D721Med (cell line): ENCODE data around the gene UGT1A9.
"Not testable (repeated sequence)": the region's sequence is repeated elsewhere in the genome, so short reads cannot be mapped to it uniquely, and the experiment has no call there.

Experiments used
- DNase-seq: peaks from one replicate; pipeline ENCODE4 v3.0.0; 2011; ENCODE audit warnings: low spot score; ENCODE audit not compliant: insufficient read length
- FAIRE-seq: peaks from 2 replicates; lab custom pipeline; 2011; peaks lifted over from hg19 to GRCh38; lab: Jason Lieb, UNC
- CTCF ChIP-seq: IDR thresholded peaks from 2 replicates; pipeline ENCODE4 v1.5.1; 2012; ENCODE audit warnings: mild to moderate bottlenecking, control low read depth; ENCODE audit not compliant: insufficient read depth; ENCODE audit errors: missing control alignments

UGT1A9 gene

DNA sequence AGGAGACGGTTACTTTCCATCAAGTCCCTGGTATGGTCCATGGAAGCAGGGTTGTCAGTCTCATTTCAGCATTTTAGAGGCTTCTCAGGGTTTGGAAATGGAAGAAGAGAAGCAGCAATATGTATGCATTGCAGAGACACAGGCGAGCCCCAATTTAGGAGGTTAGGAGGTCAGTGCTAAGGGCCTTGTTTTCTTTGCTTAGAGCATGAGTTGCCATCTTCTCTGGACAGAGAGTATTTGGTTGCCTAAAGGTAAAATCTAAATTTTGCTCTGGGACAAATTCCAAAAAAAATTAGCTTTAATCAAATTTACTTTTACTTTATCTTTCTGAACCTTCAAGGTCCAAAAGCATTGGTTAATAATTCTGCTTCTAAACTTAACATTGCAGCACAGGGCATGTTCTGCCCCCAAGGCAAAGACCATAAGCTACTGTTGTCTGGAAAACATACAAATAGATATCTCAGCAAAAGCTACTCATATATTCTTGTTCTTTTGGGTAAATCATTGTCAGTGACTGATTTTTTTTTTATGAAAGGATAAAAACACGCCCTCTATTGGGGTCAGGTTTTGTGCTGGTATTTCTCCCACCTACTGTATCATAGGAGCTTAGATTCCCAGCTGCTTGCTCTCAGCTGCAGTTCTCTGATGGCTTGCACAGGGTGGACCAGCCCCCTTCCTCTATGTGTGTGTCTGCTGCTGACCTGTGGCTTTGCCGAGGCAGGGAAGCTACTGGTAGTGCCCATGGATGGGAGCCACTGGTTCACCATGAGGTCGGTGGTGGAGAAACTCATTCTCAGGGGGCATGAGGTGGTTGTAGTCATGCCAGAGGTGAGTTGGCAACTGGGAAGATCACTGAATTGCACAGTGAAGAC, at the start of gene UGT1A9:
Gene UGT1A9 (plus strand): TSS at position 609 of the 872 bp plus-strand sequence. CDS start 37 bp downstream, at position 646.
- FAIRE-seq (no peak), DNase-seq (no peak)
- no peak for TF ChIP-seq CTCF

DNA sequence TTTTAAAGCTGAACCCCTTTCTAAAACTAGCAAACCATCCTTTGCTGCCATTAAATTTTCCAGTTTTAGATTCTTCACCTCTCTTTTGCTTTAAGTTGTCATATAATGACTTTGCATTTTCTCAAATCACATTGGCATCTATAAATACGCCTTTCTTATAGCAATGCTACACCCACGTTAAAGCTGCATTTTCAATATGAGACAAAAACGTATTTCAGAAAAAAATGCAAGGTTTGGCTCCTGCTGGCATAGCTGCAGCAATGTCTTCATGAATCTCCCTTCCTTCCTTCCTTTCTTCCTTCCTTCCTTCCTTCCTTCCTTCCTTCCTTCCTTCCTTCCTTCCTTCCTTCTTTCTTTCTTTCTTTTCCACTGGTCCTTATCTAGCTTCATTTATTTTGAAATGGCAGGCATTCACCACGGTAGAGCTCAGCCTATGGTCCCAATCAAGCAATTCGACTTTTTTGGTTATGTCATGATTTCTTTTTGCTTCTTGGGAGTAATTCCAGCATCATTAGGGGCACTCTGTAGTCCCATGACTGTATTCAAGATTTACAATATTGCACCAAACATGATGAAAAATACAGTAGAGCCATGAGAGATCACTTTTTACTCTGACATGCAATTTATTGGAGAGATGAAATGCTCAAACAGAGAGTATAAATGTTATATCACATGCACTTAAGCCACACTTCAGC, 44.2 kb upstream of the UGT1A9 start:
- FAIRE-seq (no peak), DNase-seq (no peak)
- TF ChIP-seq CTCF, result no peak

- not testable (repeated sequence) for FAIRE-seq, DNase-seq
Observed at GRCh38 chr2:233636306-233636705, 35.4 kb upstream of the UGT1A9 start, which contains the start of gene UGT1A10. UGT1A10 (plus strand) TSS chr2:233636448; CDS start chr2:233636523, 75 bp downstream.

DNA sequence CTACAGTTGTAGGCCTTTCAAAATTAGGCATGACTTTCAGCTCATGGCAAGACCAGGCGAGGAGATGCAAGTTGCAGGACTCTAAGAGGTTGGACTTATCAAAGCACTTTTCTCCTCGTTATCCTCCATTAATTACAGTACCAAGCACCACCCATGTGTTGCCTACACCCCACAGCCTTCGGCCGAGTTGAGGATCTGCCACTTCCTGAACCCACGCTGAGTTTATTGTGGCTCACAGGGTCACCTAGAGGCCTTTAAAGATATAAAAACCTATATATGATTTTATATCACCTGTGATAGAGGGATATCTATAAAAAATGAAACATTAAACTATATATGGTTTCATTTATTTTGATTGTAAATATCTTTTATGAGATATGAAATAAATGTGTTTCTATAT, 32.9 kb upstream of the UGT1A9 start:
- DNase-seq, result no peak
- no peak for FAIRE-seq

DNA sequence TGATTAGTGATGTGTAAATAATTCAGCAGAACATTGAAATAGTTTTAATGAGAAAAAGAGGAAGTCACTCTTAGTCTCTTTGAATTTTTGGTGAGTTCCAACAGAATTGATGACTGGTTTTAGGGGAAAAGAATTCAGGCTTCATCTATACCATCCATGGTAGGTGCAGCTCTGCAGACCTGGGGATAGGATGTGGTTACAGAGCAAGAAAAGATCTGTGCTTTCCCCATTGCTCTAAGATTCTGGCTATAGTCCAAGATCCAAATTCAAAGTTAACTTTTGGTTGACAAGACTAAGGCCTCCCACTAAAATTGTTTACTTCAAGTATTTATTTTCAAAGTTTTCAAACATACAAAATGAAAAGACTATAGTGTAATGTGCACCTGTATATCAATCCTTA, 31.8 kb upstream of the UGT1A9 start:
- DNase-seq (no peak), FAIRE-seq (no peak)
- TF ChIP-seq CTCF, result no peak

More for the DNA sequence above, 32.9 kb upstream of the UGT1A9 start:
- no peak for TF ChIP-seq CTCF

- DNase-seq, result no peak
Observed at GRCh38 chr2:233643128-233643527, 28.6 kb upstream of the UGT1A9 start.

GRCh38 chr2:233646033-233646432, 25.7 kb upstream of the UGT1A9 start:
- DNase-seq, FAIRE-seq: not testable (repeated sequence)

More at GRCh38 chr2:233643128-233643527, 28.6 kb upstream of the UGT1A9 start:
- no peak for TF ChIP-seq CTCF
- no peak for FAIRE-seq

- FAIRE-seq (no peak), DNase-seq (no peak)
- TF ChIP-seq CTCF, result no peak
Observed at GRCh38 chr2:233650981-233651380, 20.7 kb upstream of the UGT1A9 start.
